Ovary (tissue), 3 donors: ENCODE data around the gene LOXL1.

Source experiments
- CTCF ChIP-seq, 3 donors: fragments of 450-650 bp in 2 of 3; fragments of 200-600 bp in 1 of 3; IDR thresholded peaks; one replicate each; pipeline versions ENCODE4 v1.5.1 to v1.8.0; 2016 to 2022; ENCODE audit warnings: antibody characterized with exemption in 3 of 3, mild to moderate bottlenecking in 1 of 3
- EP300 ChIP-seq: sonication (generic); formaldehyde crosslinking; IDR thresholded peaks from one replicate; pipeline ENCODE4 v1.6.1; 2017; ENCODE audit warnings: antibody characterized with exemption
- POLR2A ChIP-seq: fragments of 450-650 bp; IDR thresholded peaks from one replicate; pipeline ENCODE4 v1.6.1; 2017; ENCODE audit warnings: antibody characterized with exemption, mild to moderate bottlenecking, moderate library complexity
- donor health status: DM: no; HTN: no; CAD: no.

GRCh38 chr15:73931441-73931840, 5.2 kb downstream of the LOXL1 start:
- TF ChIP-seq EP300, result no peak
- no peak for TF ChIP-seq POLR2A
- TF ChIP-seq CTCF (IDR thresholded peaks at IDR 0.05), result no peak
